ENCODE measurements around the gene SYNDIG1.

SYNDIG1 gene

DNA sequence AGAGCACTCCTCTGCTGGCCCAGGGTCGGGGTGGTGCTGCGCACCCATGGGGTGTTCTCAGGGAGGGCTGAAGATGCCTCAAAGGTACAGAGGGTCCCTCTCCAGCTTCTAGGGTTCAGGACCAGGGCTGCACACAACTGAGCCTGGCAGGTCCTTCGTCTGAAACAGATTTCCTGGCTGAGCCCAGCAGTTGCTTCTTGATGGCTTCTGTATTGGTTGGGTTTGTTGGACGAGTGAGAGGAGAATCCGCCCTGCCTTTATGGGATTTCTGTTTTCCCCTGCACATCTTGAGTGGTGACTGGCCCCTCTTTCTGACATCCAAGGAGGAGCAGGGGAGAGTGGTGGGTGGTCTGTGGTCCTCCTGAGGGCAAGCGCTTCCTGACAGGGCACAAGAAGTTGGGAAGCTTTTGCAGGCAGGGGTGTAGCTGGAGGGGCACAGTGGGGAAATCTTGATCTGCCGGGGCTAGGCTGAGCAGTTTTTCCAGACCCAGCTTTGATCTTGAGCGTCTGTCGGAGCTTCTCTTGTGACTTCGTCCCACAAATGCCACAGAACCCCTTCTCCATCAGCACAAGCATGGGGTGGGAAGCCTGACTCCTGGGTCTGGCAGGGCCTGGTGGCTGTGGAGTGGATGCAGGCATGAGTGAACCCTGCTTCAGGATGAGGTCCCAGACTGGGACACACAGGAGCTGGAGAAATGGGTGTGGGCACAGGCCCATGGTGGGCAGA is 116.5 kb downstream of the SYNDIG1 start:
- no peak for DNase-seq (ENCODE audit: low read depth)

DNA sequence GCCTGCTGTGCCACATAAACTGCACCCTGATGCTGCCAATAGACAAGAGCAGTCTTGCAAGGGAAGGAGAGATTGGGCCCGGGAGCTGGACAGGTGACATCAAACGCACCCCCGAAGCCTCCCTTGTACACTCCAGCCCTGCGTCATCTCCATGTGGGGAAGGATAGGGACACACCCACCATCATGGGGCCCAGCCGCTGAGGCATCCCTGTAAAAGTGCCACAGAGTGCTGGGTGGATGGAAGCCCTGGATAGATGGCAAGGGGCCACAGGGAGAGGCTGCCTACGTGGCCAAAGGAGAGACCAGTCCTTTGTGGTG is 117.1 kb downstream of the SYNDIG1 start:
- DNase-seq (ENCODE audit: low read depth) = no peak

DNA sequence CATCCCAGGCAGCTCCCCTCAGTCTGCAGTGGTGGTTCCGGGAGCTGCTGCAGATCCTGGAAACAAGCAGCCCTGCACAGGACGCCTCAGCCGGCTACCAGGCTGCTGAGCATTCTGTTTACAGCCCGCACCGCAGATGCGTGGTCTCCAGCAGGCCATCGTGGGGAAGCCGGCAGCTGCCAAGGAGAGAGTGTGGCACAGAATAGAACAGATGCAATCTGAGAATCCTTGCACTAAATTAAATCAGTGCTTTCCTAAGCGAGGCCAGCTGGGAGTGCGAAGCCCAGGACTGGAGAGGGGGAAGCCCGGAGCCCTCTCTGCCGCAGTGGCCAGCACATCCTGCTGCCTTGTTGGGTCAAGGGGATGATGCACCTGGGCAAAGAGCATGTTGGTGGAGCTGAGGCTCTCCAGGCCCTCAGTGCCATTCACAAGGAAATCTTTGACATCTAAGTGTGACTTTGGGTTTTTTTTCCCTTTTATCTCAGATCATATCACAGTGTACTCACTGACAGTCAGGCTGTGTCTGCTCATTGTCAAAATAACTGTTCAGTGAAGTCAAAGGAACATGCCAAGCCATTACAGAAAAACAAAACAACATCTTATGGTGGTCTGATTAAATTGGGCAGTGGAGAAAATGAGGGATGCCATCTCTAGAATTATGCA is 118.1 kb downstream of the SYNDIG1 start:
- no peak for DNase-seq (ENCODE audit: low read depth)

DNA sequence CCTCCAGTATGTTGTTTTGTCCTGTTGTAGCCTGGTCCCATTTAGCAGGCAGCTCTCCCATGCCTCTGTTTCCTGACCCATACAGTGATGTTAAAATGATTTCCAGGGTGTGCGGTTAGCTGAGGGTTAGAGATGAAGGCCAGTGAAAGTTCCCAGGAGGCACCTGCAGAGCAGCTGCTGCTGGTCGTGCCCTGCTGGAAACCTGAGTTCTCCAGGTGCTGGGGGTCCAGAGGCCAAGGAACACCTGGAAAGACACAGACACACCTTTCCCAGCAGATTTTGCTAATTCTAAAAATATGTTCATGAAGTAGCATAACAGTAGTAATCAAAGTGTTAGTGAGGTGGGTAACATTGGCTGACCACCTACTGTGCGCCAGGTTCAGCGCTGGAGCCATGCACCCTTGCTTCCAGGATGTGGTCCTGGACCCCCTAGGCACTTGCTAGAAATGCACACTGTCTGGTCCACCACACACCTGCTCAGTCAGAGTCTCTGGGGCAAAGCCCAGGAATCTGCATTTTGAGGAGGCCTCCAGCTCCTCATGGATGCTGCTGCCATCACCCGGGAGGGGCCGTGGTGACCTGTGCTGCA is 118.7 kb downstream of the SYNDIG1 start:
- DNase-seq (ENCODE audit: low read depth) = no peak

DNA sequence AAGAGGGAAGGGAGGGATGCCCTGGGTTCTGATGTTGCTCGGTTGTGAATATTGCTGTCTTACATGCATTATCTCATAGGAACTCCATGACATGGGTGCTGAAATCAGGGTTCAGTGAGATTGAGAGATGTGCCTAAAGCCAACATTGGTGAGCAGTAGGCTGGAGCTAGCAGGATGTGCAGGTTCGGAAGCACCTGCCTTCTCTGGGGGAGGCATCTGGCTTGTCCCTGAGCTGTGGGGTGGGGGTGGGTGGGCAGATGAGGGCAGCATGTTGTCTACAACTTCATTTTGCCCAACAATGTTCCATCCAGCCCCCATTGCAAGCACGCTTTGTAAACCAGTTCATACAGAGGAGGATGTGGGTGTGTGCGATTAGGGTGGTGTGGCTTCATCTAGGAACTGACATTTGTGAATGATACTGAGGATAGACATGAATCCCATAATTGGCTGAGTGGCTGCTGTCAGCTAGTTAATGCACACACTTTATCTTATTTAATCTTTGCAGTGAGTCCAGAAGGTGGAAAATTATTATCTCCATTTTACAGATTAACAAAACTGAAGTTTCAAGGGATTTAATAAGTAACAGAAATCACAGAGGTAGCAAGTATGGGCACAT is 119.4 kb downstream of the SYNDIG1 start:
- DNase-seq (ENCODE audit: low read depth) = no peak

DNA sequence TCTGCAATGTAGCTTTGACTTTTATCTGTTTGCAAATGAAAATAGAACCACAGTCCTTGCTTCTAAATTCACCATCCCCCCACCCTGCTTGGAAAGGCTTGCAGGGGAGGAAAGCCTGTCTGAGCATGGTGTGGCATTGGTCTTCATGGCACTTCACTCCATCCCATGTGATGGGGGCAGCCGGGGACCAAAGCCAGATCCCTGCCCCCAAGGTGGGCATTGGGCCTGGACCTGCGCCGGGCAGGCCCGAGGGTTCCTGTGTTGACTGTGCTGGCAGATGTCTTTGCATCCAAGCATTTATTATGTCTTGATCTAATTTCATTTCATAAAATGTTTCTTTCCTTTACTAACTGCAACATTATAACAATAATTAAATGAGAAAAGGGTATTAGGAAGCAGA is 120.0 kb downstream of the SYNDIG1 start:
- DNase-seq (ENCODE audit: low read depth) = no peak

DNA sequence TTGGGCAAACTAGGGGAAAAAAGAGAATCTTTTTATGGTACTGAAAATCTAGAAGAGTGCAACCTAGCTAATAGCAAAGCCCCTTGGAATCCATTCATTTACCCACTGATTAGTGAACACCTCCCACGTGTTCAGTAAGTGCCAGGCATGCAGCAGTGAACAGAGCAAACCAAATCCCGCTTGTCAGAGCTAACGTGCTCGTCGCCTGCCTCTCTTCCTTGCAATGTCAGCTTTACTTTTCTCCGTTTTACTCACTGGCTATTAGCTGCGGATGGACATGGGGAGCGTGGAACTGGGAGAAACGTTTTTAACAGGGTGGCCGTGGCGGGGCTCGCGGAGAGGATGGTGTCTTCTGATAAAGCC is 120.4 kb downstream of the SYNDIG1 start:
- no peak for DNase-seq (ENCODE audit: low read depth)

DNA sequence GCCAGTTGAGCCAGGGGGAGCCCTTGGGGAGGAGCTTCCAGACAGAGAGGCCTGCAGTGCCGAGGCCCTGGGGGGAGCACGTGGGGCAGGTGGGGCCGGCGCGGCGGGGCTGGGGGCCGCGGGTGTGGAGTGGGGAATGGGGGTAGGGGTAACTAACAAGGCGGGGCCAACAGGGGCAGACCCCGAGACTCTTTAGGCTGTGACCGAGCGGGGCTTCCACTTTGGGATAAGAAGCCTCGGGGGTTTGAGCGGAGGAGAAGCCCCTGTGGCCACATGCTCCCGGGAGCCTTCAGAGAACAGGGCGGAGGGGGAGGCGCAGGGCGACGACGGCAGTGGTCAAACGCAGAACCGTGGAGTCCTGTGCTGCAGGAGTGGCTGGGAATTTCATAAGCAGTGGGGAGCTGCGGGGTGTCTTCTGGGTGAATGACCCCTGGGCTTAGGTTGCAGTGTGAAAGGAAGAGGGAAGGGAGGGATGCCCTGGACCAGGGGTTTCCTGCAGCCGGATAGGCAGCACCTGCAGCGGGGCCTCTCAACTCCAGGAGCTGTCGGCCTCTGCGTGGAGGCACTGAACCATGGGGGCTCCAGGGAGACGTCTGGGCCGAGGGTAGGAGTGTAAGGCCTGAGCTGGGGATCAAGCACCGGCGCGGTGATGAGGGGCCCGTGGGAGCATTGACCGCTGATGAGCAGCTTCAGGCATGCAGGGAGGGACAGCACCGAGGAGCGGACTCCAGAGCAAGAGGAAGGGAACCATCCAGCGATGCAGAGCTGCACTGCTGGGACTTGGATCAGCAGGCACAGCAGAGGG is 121.0 kb downstream of the SYNDIG1 start:
- no peak for DNase-seq (ENCODE audit: low read depth)

DNA sequence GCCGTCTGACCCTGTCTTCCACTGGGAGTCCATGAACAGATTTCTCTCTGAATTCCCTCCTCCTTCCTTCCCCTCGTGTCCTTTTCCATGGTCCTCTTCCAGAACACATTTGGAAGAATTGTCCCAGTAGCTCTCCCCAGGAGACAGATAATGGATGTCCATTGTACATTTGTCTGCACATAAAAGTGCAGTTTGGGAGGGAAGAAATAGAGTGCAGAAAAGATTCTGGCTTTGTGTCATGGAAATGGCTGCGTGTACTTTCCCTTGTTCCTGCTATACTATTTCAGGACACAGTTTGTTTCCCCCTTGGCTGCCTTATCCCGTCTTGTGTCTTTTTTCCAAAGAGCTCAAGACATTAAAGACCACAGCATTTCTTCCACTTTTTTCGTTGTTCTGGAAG is 127.6 kb downstream of the SYNDIG1 start:
- DNase-seq (ENCODE audit: low read depth) = no peak

DNA sequence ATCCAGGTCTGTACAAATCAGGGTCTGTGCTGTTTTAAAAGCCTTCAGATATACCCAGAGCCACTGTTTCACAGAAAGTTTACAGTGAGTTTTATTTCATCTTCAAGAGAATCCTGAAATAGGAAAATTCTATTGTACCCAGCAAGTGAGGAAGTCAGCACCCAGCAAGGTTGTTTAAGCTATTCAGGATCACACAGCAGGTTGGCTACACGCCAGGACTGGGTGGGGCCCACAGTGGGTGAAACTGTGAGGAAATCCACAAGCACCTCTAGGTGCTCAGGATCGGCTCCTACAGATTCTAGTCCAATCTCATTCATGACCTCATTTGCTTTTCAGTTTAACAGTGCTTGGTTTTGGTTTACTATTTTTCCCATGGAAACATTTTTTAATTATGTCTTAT is 128.9 kb downstream of the SYNDIG1 start:
- no peak for DNase-seq (ENCODE audit: low read depth)

DNA sequence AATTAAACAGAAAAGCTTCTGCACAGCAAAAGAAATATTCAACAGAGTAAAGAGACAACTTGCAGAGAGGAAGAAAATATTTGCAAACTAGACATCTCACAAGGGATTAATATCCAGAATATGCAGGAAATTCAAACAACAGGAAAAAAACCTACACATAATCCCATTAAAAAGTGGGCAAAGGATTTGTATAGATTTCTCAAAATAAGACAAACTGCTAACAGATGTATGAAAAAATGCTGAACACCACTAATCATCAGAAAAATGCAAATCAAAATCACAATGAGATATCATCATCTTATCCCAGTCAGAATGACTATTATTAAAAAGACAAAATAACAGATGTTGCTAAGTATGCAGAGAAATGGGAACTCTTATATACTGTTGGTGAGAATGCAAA is 129.6 kb downstream of the SYNDIG1 start:
- DNase-seq (ENCODE audit: low read depth) = no peak

DNA sequence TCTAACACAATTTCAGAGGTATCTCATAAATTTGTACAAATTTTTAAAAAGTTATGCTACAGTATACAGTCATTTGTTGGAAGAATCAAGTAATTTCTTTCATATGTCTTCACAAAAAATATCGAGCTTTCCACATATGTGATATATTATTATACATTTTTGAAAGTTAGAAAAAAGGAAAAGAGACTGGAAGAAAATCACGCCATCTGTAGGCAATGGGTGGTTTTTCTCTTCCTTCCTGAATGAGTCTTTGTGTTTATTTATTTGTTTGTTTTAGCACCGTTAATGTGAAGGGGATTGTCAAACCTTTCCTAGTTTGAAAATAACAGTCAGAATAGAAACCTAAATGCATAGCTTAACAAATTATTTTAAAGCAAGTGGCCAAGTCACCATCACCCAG is 130.6 kb downstream of the SYNDIG1 start:
- no peak for DNase-seq (ENCODE audit: low read depth)

DNA sequence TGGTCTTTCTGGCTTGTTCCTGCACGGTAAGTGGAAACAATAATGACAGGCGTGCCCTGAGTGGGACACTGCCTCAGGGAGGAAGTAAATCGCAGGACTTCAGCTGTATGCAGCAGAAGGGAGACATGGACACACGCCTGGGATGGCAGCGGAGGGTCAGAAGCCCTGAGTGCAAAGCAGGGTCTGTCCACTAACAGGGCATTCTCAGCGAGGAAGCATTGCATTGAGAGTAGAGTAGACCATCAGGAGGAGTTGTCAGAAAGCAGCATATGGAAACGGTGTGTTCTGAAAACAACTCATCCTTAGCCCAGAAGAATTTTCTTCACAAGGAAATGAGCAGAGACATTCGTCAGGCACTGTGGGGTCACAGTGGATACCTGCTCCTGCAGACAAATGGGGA is 134.0 kb downstream of the SYNDIG1 start:
- no peak for DNase-seq (ENCODE audit: low read depth)

DNA sequence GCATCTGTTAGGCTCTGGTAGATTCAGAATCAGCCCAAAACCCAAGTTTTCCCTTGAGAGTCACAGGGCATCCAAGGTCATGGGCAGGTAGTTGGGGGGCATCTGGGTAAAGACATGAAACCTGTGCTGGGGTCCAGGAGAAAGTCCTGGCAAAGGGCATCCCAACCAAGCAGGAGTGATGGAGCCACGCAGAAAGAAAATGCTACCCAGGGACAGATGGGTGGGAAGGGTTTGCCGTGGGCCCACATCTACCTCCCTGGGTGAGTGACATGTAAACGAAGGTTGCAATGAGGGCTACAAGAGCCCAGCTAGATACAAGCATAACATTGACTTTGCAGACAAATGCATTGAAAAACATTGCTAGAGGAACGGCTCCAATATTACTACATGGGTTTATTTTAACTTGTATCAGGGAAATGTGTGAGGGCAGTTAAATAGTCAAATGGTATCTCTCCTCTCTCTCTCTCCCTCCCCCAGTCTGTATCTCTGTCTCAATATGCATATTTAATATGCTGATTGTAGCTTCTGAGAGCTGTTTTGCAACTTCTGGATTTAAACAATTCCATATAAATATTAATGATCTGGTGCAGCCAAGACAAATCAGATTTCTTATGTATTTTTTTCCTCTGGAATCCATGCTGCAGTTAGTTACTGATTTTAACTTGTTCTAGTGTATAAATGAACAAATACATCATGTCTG is 135.7 kb downstream of the SYNDIG1 start:
- DNase-seq (ENCODE audit: low read depth) = no peak

DNA sequence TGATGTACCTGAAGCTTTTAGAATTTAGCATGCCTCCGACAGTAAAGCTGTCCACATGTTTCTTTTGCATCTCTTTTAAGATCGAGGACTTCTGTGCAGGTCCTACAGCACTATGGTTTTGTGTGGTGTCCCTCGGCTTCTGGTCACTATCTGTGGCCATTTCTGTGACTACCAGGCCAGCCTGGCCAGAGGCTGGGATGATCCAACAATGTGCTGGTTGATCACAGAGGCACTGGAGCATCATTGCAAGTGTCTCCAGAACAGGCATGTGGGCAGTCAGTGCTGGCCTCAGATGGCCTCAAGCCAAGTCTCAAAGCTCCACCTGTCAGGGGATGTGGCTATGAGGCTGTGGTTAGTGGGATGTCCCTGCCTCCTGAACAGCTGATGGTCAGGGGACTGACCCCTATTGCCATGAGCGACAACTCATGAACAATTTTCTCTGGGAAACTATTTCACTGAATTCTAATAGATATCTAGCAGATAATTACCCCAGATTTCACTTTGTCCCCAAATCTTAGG is 136.6 kb downstream of the SYNDIG1 start:
- no peak for DNase-seq (ENCODE audit: low read depth)

DNA sequence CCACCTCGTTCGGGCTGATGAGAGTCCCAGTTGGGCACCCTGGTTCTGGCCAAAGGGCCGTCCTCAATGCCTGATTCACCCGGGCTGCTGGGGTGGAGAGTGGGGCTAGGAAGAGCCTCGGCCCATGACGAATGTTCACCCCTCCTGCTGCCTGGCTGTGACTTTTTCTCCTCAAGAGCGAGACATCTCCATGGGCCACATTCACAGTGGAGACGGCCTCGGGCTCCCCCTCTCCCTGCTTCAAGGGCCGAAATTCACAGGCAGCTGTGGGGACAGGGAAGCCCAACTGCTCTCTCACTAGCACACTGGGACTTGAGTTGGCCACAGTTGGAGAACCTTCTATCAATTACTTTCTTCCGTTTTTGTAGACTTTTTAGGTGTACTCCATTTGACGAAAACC is 138.0 kb downstream of the SYNDIG1 start:
- no peak for DNase-seq (ENCODE audit: low read depth)

DNA sequence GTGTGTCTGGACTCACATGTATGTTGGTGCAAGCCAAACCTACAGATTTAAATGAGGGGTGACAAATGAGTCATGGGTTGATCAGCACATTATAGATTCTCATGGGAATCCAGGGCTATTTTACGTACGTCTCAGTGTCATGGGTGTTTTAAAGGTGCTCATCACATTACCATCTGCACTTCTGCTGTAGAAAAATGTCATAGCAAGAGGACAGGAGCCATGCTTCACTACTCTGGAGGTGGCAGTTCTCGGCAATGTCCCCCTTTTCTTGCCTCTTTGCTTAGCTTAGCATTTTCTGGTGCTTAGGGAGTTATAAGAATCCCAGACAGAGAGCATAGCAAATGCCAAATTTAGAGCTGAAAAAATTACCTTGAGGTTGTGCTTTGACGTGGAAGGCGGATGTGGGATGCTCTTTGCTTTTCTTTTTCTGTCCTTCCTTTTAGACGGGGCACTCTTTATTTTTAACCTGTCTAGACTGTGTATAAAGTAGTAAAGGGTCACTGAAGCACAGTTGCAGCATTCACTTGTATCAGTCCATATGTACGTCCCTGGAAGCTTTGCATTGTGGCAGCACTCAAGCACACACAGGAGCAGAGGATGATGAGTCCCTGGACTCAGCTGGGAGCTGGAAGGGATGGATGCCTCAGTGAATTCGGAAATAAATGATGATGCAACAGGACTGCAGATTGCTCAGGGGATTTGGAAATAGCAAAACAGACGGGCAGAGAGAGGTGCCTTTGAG is 139.7 kb downstream of the SYNDIG1 start:
- peak; percentile 25 for DNase-seq (ENCODE audit: low read depth)

DNA sequence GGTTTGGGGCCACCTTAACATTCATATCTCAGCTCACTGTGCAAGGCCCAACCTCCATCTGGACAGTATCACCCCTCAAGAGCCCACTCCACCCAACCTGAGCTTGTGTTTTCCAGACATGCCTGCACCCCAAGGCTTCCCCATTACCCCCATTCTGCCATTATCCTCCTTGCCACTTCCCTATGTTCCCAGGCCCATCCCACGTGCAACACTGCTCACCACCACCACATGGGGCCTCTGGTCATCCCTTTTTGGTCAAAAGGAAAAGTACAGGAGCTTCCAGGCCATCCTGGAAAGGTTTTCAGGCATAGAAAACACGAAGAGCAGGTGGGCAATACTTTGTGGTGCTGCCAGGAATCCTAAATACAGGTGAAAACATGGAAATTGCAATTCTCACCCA is 140.3 kb downstream of the SYNDIG1 start:
- peak; percentile 3 for DNase-seq (ENCODE audit: low read depth)

DNA sequence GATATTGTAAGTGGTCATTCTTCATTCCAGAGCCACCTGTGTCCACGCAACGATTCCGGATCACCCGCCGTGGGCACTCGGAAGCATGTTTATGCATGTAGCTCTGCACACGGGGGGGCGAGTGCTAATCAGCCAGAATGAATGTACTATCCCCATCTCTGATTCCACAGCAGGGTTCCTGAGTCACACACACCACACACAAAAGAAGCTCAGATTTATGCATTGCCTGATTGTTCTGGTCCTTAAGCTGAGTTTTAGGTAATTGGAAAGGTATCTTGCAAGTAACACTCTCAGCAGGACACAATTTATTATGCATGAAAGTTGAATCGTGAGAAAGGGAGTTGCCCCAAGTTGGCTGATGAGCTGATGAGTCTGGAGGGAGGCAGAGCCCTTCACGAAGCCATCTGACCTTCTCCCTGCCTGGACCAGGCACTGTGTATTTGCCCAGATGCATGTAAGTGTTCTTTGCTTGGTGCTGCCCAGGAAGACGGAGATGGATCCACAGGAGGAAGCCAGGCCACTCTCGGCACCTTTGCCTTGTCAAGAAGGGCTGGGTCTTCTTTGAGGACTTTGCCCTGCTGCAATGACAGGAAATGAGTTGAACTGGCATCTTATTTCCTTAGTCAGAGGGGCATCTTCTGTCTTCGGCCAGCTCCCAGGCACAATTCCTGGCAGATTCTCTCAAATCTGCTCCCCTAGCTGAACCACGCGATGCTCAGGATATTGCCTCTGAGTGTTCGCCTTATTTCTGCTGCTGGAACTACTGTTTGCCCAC is 141.1 kb downstream of the SYNDIG1 start:
- DNase-seq (ENCODE audit: low read depth) = no peak

All from EH (cell line).